GM06990 (cell line): ENCODE measurements around the gene THSD7B.

Experiments
- DNase-seq: peaks from one replicate; pipeline ENCODE4 v3.0.0-alpha.2; 2011; ENCODE audit not compliant: insufficient read length; ENCODE audit errors: extremely low read depth
- H3K27me3 ChIP-seq: replicated peaks from 2 replicates; pipeline ENCODE4 v1.6.0; 2011; ENCODE audit warnings: low read length; ENCODE audit not compliant: control insufficient read depth, insufficient read depth
- H3K36me3 ChIP-seq: 2 replicates; pipeline ENCODE4 v1.5.1; 2011; ENCODE audit warnings: low read length; ENCODE audit not compliant: control insufficient read depth, insufficient read depth
- H3K4me3 ChIP-seq: replicated peaks from 2 replicates; pipeline ENCODE4 v1.5.1; 2011; ENCODE audit warnings: low read depth, mild to moderate bottlenecking, control low read depth, low read length
- TF ChIP-seq, protein P1 (sequence below): IDR thresholded peaks from 2 replicates; pipeline ENCODE4 v1.5.1; 2011; ENCODE audit warnings: low read length, control low read depth, mild to moderate bottlenecking, inconsistent platforms; ENCODE audit not compliant: insufficient read depth, poor library complexity, severe bottlenecking

Gene THSD7B

GRCh38 chr2:137023205-137023604 lies 257.9 kb downstream of the THSD7B start:
- no peak overlapping the region for H3K4me3 ChIP-seq
- no peaks in the 10 kb centered on the region for H3K36me3 ChIP-seq
- no peaks in the 10 kb centered on the region for H3K27me3 ChIP-seq
- DNase-seq, result no peak
- TF ChIP-seq, protein P1, sequence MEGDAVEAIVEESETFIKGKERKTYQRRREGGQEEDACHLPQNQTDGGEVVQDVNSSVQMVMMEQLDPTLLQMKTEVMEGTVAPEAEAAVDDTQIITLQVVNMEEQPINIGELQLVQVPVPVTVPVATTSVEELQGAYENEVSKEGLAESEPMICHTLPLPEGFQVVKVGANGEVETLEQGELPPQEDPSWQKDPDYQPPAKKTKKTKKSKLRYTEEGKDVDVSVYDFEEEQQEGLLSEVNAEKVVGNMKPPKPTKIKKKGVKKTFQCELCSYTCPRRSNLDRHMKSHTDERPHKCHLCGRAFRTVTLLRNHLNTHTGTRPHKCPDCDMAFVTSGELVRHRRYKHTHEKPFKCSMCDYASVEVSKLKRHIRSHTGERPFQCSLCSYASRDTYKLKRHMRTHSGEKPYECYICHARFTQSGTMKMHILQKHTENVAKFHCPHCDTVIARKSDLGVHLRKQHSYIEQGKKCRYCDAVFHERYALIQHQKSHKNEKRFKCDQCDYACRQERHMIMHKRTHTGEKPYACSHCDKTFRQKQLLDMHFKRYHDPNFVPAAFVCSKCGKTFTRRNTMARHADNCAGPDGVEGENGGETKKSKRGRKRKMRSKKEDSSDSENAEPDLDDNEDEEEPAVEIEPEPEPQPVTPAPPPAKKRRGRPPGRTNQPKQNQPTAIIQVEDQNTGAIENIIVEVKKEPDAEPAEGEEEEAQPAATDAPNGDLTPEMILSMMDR, result no peak

DNA sequence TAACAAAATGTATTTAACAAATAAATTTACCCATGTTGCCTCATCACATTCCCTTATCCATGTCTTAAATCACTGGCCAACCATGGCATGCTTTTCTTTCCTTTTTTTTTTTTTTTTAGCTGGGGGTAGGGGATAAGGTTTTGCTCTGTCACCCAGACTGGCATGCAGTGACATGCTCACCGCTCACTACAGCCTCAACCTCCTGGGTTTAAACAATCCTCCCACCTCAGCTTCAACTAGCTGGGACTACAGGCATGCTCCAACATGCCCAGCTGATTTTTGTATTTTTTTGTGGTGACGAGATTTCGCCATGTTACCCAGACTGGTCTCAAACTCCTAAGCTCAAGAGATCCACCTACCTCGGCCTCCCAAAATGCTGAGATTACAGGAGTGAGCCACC lies 266.4 kb downstream of the THSD7B start:
- no peak for DNase-seq
- H3K27me3 ChIP-seq, result no peaks in the 10 kb centered on the region
- no peak overlapping the region for H3K4me3 ChIP-seq
- TF ChIP-seq, protein P1, result no peak
- no peaks in the 10 kb centered on the region for H3K36me3 ChIP-seq

DNA sequence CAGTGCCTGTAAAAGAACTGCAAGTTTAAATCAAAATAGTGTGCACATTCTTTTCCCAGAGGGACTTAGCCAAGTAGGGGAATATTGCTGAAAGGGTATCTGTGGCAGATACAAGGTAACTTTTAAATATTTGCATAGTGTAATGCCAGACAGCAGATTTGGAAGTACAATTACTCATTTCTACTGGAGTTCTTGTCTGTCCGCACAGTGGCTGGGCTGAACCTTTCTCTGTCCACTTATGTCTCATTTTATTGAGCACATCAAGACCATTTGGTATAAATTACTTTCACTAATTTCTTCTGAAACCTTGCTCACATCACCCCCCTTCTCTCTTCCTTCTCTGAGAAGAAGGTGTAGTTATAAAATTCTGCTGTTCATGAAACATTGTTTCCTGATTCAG lies 271.3 kb downstream of the THSD7B start:
- H3K27me3 ChIP-seq, result no peaks in the 10 kb centered on the region
- no peak for DNase-seq
- H3K4me3 ChIP-seq, result no peak overlapping the region
- TF ChIP-seq, protein P1, result no peak
- no peaks in the 10 kb centered on the region for H3K36me3 ChIP-seq

DNA sequence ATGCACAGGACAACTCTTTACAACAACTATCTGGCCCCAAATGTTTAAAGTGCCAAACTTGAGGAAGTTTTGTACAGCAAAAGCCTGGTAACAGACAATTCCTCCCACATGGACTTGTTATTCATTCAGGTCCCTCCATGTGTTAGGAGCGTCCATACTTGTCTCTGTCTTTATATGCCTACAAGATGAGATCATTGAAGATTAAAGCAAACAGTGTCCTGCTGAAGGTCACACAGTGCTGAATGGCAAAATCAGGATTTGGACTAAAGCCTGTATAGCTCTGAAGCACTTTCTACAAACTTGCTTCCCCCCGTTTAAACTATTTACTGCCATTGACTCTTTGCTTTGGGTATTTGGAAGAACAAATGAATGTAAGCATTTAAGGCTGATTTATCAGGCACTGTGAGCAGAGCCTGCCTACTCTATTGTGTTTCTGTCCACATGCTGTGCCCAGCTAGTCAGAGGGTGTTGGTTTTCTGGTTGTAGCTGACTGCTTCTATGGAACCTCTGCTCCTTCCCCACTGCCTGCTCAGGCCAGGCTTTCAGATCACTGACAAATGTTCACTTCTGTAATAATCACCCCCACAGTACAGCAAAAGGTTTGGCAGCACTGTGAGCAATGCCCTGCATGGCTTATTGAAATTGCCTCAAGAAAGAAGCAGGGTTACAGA lies 274.3 kb downstream of the THSD7B start:
- Histone ChIP-seq H3K27me3 (no peaks in the 10 kb centered on the region), H3K4me3 (no peak overlapping the region), H3K36me3 (no peaks in the 10 kb centered on the region)
- no peak for DNase-seq
- TF ChIP-seq, protein P1, result no peak

DNA sequence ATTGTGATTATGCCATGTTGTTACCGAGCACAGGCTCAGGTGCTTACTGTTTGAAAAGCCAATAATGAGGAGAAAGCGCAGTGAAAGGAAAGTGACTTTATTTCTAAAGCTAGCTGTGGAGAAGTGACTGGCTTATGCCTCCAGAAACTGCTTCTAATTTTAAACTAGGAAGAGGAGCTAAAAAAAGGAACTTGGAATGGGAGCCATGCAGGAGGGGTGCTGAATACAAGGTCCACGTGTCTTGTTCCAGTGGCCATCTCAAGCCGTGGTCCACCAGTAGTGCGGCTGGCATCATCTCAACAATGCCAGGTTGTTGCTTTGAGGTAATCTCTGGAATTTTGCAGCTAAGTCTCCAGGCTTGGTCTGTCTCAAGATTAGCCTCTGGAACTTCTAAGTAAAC lies 282.0 kb downstream of the THSD7B start:
- H3K27me3 ChIP-seq, result no peaks in the 10 kb centered on the region
- H3K36me3 ChIP-seq, result no peaks in the 10 kb centered on the region
- no peak overlapping the region for H3K4me3 ChIP-seq
- DNase-seq, result no peak
- TF ChIP-seq, protein P1, result no peak

DNA sequence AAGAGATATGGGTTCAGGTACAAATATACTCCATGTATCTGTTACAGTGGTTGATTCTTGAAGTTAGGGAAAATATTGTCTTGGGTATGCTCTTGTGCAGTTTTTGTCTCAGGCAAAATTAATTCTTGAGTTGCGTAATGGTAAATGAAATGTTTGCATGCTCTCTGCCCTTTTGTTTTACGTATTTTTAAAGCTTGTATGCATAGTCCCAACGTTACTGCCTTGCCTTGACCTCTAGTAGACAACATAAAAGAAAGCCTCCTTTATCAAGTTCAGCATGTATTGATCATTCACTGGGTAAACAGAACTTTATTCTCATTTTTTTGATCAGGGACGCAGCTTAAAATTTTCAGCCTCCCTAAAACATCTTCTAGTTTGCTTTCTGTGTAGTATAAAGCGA lies 283.1 kb downstream of the THSD7B start:
- Histone ChIP-seq H3K36me3 (no peaks in the 10 kb centered on the region), H3K4me3 (no peak overlapping the region), H3K27me3 (no peaks in the 10 kb centered on the region)
- TF ChIP-seq, protein P1, result no peak
- no peak for DNase-seq
